Activated naive CD4-positive, alpha-beta T cell treated with anti-CD3 and anti-CD28 coated beads for 36 hours (primary cell): ENCODE data around the gene SCYL1. TPM values are rescaled to one million over a fixed set of nuclear protein-coding genes. Genes with fewer than 3 reads are reported as not detected.

Experiments used
- CTCF ChIA-PET: fragments of 350-600 bp; sonication (Branson Sonifier 250); formaldehyde crosslinking; loops from one replicate; lab custom pipeline; 2021; ENCODE audit warnings: antibody characterized with exemption; lab: Charles Lee
- DNase-seq: peaks from one replicate; pipeline ENCODE4 v3.0.0-alpha.2; 2020
- H3K27ac Mint-ChIP-seq: one replicate; pipeline ENCODE4 v1.8.0; 2021; ENCODE audit warnings: mild to moderate bottlenecking, mixed read lengths
- H3K27me3 Mint-ChIP-seq: one replicate; pipeline ENCODE4 v1.8.0; 2021; ENCODE audit warnings: low read depth, mixed read lengths
- H3K36me3 Mint-ChIP-seq: one replicate; pipeline ENCODE4 v1.8.0; 2021; ENCODE audit warnings: low read depth, mixed read lengths
- H3K4me1 Mint-ChIP-seq: one replicate; pipeline ENCODE4 v1.8.0; 2021; ENCODE audit warnings: low read depth, mixed read lengths
- H3K4me3 Mint-ChIP-seq: one replicate; pipeline ENCODE4 v1.8.0; 2021; ENCODE audit warnings: mild to moderate bottlenecking, moderate library complexity, mixed read lengths
- H3K9me3 Mint-ChIP-seq: one replicate; pipeline ENCODE4 v1.8.0; 2021; ENCODE audit warnings: mixed read lengths
- intact Hi-C: fragments of 100-400 bp; cut with micrococcal nuclease; formaldehyde crosslinking; loops from one replicate; pipeline ENCODE4 v1.15.1; 2023
- total RNA-seq, 2 experiments: library from RNA; stranded (reverse); gene quantifications; one replicate each; pipeline ENCODE4 v1.2.3, GENCODE V29; 2021

Gene SCYL1
- total RNA-seq, 2 experiments from 2014 or later: 57.9 to 58.3 TPM

GRCh38 chr11:65578667-65579066 is 53.8 kb downstream of the SCYL1 start:
- H3K4me1 Mint-ChIP-seq: peaks cover 32% of the 10 kb centered on the region
- CTCF ChIA-PET: interaction anchor here (1.0 kb wide), 1 partner anchor 10 kb away, joined by 9 read pairs; no protein-coding TSS in a partner anchor
- H3K9me3 Mint-ChIP-seq: no peaks in the 10 kb centered on the region
- peak overlapping the region; percentile 30 for H3K4me3 Mint-ChIP-seq
- no peaks in the 10 kb centered on the region for H3K27me3 Mint-ChIP-seq
- H3K27ac Mint-ChIP-seq: no peak overlapping the region
- intact Hi-C loops: no loop called here
- peaks cover 10% of the 10 kb centered on the region for H3K36me3 Mint-ChIP-seq
- DNase-seq: no peak

DNA sequence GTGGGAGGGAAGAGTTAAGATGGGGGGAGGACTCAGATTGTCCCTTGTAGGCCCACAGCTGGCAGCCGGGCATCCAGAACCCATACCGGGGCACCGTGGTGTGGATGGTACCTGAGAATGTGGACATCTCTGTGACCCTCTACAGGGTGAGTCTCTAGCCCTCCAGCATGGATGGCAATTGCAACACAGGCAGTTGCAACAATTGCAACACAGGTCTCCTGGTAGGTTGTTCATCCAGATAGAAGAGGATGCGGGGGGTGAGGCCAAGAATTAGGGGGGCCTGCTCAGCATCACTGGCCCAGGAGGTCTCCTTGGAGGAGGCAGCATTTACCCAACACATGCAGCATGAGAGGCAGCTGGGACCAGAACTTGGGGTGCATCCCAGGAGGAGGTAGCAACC is 54.4 kb downstream of the SCYL1 start:
- peak overlapping the region; percentile 24 for H3K27ac Mint-ChIP-seq
- H3K36me3 Mint-ChIP-seq: peaks cover 9% of the 10 kb centered on the region
- no peak overlapping the region for H3K4me3 Mint-ChIP-seq
- DNase-seq: no peak
- intact Hi-C loops: no loop called here
- peaks cover 29% of the 10 kb centered on the region for H3K4me1 Mint-ChIP-seq
- CTCF ChIA-PET: interaction anchor here (1.0 kb wide), 2 partner anchors 9 to 15 kb away, joined by 3 to 9 read pairs; no protein-coding TSS in a partner anchor
- H3K9me3 Mint-ChIP-seq: no peaks in the 10 kb centered on the region
- no peaks in the 10 kb centered on the region for H3K27me3 Mint-ChIP-seq

DNA sequence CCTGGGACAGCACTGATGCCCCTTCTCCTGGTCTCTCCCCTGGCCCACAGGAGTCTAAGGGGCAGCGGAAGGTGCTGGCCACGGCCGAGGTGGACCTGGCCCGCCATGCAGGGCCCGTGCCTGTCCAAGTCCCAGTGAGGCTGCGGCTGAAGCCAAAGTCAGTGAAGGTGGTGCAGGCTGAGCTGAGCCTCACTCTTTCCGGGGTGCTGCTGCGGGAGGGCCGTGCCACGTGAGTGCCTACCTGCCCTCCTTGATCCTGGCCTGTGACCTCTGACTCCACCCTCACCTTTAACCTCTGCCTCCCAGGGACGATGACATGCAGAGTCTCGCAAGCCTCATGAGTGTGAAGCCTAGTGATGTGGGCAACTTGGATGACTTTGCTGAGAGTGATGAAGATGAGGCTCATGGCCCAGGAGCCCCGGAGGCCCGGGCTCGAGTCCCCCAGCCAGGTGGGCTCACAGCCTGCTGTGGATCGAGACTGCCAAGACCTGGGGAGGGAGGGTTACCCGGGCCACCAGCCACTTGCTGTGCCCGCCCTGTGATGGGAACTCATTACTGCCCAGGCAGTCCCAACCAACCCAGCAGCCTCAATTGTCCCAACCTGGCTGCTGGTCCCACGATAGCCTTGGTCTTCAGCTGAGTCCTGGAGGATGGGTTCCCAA is 55.3 kb downstream of the SCYL1 start:
- peaks cover 25% of the 10 kb centered on the region for H3K4me1 Mint-ChIP-seq
- no peak overlapping the region for H3K27ac Mint-ChIP-seq
- no peaks in the 10 kb centered on the region for H3K9me3 Mint-ChIP-seq
- H3K27me3 Mint-ChIP-seq: no peaks in the 10 kb centered on the region
- DNase-seq: no peak
- no peak overlapping the region for H3K4me3 Mint-ChIP-seq
- intact Hi-C loops: no loop called here
- peaks cover 9% of the 10 kb centered on the region for H3K36me3 Mint-ChIP-seq
- CTCF ChIA-PET: interaction anchor here (1.0 kb wide), 1 partner anchor 14 kb away, joined by 3 read pairs; no protein-coding TSS in a partner anchor

DNA sequence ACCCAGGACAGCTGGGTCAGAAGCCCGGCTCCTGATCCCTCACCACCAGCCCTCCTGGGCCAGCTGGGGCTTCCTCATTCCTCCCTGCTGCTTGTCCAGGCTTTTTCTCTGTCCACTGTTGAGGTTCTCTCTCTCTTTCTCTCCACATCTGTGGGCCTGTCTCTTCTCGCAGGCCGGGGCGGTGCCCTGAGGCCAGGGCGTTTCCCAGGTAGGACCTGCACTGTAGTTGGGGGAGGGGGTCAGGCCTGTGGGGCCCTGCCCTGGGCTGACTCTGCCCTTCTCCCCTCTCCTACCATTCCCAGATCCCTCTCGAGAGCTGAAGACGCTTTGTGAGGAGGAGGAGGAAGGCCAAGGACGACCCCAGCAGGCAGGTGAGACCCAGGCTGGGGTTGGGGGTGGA is 55.9 kb downstream of the SCYL1 start:
- no peak overlapping the region for H3K4me3 Mint-ChIP-seq
- no peaks in the 10 kb centered on the region for H3K9me3 Mint-ChIP-seq
- intact Hi-C loops: no loop called here
- no peak for DNase-seq
- no peaks in the 10 kb centered on the region for H3K27me3 Mint-ChIP-seq
- peaks cover 7% of the 10 kb centered on the region for H3K36me3 Mint-ChIP-seq
- CTCF ChIA-PET: no interaction called here
- no peak overlapping the region for H3K27ac Mint-ChIP-seq
- peaks cover 20% of the 10 kb centered on the region for H3K4me1 Mint-ChIP-seq

DNA sequence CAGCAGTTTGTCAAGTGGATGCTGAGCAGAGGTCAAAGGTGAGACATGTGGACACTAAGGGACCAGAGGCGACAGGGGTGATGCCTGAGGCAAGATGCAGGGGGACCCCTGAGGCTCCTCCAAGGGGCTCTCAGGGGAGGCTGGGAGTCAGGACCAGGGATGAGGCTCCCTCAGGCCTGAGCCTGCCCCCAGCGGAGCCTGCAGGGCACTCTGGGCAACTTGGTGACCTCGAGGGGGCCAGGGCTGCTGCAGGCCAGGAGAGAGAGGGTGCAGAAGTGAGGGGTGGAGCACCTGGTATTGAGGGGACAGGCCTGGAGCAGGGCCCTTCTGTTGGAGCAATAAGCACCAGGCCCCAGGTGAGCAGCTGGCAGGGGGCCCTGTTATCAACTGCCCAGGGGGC is 57.0 kb downstream of the SCYL1 start:
- no peaks in the 10 kb centered on the region for H3K27me3 Mint-ChIP-seq
- intact Hi-C loops: no loop called here
- peaks cover 7% of the 10 kb centered on the region for H3K36me3 Mint-ChIP-seq
- H3K4me3 Mint-ChIP-seq: no peak overlapping the region
- H3K9me3 Mint-ChIP-seq: no peaks in the 10 kb centered on the region
- peaks cover 25% of the 10 kb centered on the region for H3K4me1 Mint-ChIP-seq
- DNase-seq: no peak
- no peak overlapping the region for H3K27ac Mint-ChIP-seq
- CTCF ChIA-PET: interaction anchor here (0.9 kb wide), 1 partner anchor 40 kb away, joined by 4 read pairs; no protein-coding TSS in a partner anchor

- intact Hi-C loops: no loop called here
- Mint-ChIP-seq H3K4me3 (no peak overlapping the region), H3K36me3 (peaks cover 4% of the 10 kb centered on the region), H3K27me3 (no peaks in the 10 kb centered on the region), H3K27ac (peak overlapping the region; percentile 10), H3K4me1 (peaks cover 23% of the 10 kb centered on the region), H3K9me3 (no peaks in the 10 kb centered on the region)
- DNase-seq: no peak
- CTCF ChIA-PET: interaction anchor here (1.1 kb wide), 1 partner anchor 10 kb away, joined by 3 read pairs; no protein-coding TSS in a partner anchor
Observed at GRCh38 chr11:65583589-65583988, 58.7 kb downstream of the SCYL1 start.

DNA sequence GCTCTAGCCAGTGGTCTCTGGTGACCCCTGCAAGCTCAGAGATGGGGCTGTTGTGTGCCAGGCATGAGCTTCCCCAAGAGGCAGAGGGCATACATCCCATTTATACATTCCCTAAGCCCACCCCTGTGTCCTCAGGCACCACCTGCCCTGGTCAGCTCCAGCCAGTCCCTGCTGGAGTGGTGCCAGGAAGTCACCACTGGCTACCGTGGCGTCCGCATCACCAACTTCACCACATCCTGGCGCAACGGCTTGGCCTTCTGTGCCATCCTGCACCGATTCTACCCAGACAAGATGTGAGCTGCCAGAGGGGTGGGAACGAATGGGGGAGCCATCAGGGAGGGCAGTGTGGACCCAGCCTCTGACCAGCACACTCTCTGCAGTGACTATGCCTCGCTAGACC is 59.2 kb downstream of the SCYL1 start:
- CTCF ChIA-PET: interaction anchor here (1.1 to 2.0 kb wide), 2 partner anchors 10 to 11 kb away, joined by 3 to 5 read pairs; partner anchors contain the start of gene FAM89B
- intact Hi-C loops: no loop called here
- no peaks in the 10 kb centered on the region for H3K27me3 Mint-ChIP-seq
- no peak for DNase-seq
- H3K9me3 Mint-ChIP-seq: no peaks in the 10 kb centered on the region
- no peak overlapping the region for H3K27ac Mint-ChIP-seq
- H3K4me1 Mint-ChIP-seq: peaks cover 27% of the 10 kb centered on the region
- H3K36me3 Mint-ChIP-seq: peaks cover 4% of the 10 kb centered on the region
- no peak overlapping the region for H3K4me3 Mint-ChIP-seq

DNA sequence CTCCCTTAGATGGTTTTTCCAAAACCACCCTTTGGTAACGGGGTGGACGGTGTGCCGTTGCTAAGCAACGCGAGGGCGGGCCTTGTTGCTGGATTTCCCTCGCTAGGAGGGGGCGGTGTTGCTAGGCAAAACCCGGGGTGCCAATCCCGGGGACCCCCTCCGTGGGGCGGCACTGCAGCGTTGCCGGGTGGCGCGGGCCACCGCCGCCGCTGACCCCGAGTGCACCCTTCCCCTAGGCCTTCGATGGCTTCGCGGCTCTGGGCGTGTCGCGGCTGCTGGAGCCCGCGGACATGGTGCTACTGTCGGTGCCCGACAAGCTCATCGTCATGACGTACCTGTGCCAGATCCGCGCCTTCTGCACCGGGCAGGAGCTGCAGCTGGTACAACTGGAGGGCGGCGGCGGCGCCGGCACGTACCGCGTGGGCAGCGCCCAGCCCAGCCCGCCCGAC is 59.9 kb downstream of the SCYL1 start:
- no peaks in the 10 kb centered on the region for H3K27me3 Mint-ChIP-seq
- no peaks in the 10 kb centered on the region for H3K9me3 Mint-ChIP-seq
- H3K27ac Mint-ChIP-seq: no peak overlapping the region
- no peak for DNase-seq
- H3K4me3 Mint-ChIP-seq: no peak overlapping the region
- H3K4me1 Mint-ChIP-seq: peaks cover 29% of the 10 kb centered on the region
- CTCF ChIA-PET: interaction anchor here (0.9 to 2.0 kb wide), 2 partner anchors 9 to 12 kb away, joined by 3 to 5 read pairs; partner anchors contain the start of gene FAM89B
- peaks cover 4% of the 10 kb centered on the region for H3K36me3 Mint-ChIP-seq
- intact Hi-C loops: no loop called here

DNA sequence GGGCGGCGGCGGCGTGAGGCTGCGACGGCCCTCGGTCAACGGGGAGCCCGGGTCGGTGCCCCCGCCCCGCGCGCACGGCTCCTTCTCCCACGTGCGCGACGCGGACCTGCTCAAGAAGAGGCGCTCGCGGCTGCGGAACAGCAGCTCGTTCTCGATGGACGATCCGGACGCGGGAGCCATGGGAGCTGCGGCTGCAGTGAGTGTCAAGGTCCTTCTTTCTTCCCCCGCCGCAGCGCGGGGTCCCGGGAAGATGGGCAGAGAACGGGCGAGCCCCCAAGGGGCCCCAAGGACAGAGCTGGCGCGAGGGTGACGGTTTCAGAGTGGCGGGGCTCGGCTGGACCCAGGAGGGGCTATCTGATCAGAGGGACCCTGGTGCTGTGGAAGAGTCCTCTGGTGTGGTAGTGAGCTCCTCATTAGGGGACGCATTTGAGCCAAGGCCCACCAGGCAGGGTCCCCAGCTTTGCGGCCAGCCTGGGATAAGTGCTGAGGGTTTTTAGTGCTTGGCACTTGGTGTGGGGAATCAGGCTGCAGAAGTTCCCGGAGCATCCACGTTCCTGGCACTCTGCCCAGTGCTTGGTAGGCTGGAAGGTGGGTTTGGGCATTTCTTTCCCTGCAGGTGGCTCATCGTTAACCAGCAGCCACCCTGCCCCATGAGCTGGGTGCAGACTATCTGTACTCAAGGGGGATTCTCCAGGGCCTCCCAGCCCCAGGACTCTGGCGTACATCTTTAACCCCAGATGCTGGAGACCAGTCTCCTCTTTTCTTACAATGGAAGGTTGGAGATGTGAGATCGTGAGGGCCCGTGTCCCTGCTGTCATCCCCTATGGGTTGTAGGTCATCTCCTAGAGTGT is 60.7 kb downstream of the SCYL1 start:
- Mint-ChIP-seq H3K27me3 (no peaks in the 10 kb centered on the region), H3K4me3 (no peak overlapping the region)

DNA sequence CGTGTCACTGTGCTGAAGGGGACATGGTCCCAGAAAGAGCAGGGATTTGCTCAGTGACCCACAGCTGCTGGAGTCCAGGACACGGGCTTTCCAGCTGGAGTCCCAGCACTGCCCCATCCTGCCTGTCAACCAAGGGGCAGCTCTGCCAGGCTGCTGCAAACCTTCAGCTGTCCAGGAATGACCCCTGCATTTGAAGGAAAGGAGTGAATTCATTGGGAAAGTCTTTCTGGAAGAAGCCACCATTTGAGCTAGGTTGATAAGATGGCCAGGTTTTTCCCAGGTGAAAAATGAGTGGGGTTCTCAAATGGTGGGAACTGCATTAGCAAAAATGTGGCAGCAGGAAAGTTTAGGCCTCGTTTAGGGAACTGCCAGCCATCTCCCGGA is 61.4 kb downstream of the SCYL1 start:
- no peak overlapping the region for H3K27ac Mint-ChIP-seq
- CTCF ChIA-PET: interaction anchor here (4.6 to 5.7 kb wide), 2 partner anchors 10 to 45 kb away, joined by 35 to 46 read pairs; partner anchors contain the start of gene EHBP1L1
- intact Hi-C loops: no loop called here
- H3K9me3 Mint-ChIP-seq: no peaks in the 10 kb centered on the region
- no peaks in the 10 kb centered on the region for H3K27me3 Mint-ChIP-seq
- H3K4me3 Mint-ChIP-seq: no peak overlapping the region
- H3K36me3 Mint-ChIP-seq: peaks cover 2% of the 10 kb centered on the region
- no peak for DNase-seq
- H3K4me1 Mint-ChIP-seq: peaks cover 29% of the 10 kb centered on the region

More for the DNA sequence above, 60.7 kb downstream of the SCYL1 start:
- H3K36me3 Mint-ChIP-seq: peaks cover 4% of the 10 kb centered on the region
- DNase-seq: no peak
- H3K9me3 Mint-ChIP-seq: no peaks in the 10 kb centered on the region
- H3K4me1 Mint-ChIP-seq: peaks cover 29% of the 10 kb centered on the region
- intact Hi-C loops: no loop called here
- no peak overlapping the region for H3K27ac Mint-ChIP-seq
- CTCF ChIA-PET: interaction anchor here (0.9 to 5.7 kb wide), 4 partner anchors 9 to 44 kb away, joined by 3 to 46 read pairs (median 20); partner anchors contain the start of genes EHBP1L1 and FAM89B

DNA sequence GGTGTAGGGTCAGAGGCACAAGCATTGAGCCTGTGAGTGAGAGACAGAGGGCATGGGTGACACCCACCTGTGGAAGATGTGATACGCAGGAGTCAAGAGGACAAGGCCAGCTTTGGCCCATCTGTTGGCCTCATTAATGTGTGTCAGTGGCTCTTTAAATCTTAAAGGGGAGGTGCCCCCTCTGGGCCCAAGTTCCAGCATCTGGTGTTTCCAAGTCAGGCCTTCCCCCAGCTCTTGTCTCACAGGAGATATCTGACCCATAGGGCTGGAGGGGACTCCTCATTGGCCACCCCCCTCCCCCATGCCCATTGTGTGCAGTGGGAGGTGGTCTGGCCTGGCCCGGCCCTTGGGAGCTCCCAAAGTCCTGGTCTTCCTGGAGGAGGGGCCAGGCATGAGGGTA is 61.8 kb downstream of the SCYL1 start:
- peaks cover 2% of the 10 kb centered on the region for H3K36me3 Mint-ChIP-seq
- no peak overlapping the region for H3K4me3 Mint-ChIP-seq

More for the DNA sequence above, 61.8 kb downstream of the SCYL1 start:
- H3K9me3 Mint-ChIP-seq: no peaks in the 10 kb centered on the region
- H3K27ac Mint-ChIP-seq: no peak overlapping the region
- H3K27me3 Mint-ChIP-seq: no peaks in the 10 kb centered on the region
- H3K4me1 Mint-ChIP-seq: peaks cover 29% of the 10 kb centered on the region
- intact Hi-C loops: no loop called here
- CTCF ChIA-PET: interaction anchor here (1.1 to 5.7 kb wide), 3 partner anchors 10 to 45 kb away, joined by 4 to 46 read pairs (median 35); partner anchors contain the start of gene EHBP1L1
- no peak for DNase-seq
